ENCODE data around the gene ARID2. TPM values are rescaled to one million over a fixed set of nuclear protein-coding genes. Genes with fewer than 3 reads are reported as not detected.

The ARID2 gene
- total and polyA plus RNA-seq, 7 donors: 2.8 to 17.1 (median 12.5) TPM

DNA sequence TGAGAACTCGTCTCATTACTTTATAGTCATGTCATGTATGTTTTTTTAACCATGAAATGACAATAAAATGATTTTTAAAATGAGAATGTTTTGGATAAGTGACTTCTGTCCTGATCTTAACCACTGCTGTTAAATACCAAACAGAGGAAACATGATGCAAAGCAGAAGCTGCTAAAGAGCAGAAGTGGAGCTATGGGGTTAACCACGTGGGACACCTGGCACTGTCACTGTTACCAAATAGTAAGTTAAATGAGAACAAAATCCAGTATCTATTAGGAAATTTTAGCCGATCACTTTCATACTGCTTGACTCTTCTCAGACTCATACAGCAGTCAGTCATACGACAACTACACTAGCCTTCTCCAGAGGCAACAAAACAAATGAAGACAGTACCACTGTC is 178.4 kb downstream of the ARID2 start:
- H3K4me1 ChIP-seq: no peaks in the 10 kb centered on the region
- no peaks in the 10 kb centered on the region for H3K27me3 ChIP-seq (ENCODE audit: insufficient read depth in 3 of 3, low read length in 2 of 3)
- DNase-seq: no peak
- no peak overlapping the region for H3K4me3 ChIP-seq
- ATAC-seq: no peak
- H3K9me3 ChIP-seq: no peaks in the 10 kb centered on the region
- H3K36me3 ChIP-seq (ENCODE audit: insufficient read depth in 1 of 2, low read depth in 1 of 2): peaks cover 0 to 48% of the 10 kb centered on the region in 2 donors
- no peak overlapping the region for H3K27ac ChIP-seq
- TF ChIP-seq, protein P1, sequence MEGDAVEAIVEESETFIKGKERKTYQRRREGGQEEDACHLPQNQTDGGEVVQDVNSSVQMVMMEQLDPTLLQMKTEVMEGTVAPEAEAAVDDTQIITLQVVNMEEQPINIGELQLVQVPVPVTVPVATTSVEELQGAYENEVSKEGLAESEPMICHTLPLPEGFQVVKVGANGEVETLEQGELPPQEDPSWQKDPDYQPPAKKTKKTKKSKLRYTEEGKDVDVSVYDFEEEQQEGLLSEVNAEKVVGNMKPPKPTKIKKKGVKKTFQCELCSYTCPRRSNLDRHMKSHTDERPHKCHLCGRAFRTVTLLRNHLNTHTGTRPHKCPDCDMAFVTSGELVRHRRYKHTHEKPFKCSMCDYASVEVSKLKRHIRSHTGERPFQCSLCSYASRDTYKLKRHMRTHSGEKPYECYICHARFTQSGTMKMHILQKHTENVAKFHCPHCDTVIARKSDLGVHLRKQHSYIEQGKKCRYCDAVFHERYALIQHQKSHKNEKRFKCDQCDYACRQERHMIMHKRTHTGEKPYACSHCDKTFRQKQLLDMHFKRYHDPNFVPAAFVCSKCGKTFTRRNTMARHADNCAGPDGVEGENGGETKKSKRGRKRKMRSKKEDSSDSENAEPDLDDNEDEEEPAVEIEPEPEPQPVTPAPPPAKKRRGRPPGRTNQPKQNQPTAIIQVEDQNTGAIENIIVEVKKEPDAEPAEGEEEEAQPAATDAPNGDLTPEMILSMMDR (IDR thresholded peaks at IDR 0.05): no peak
- intact Hi-C loops (cut with DNase I): no loop called here
- WGBS, 3 donors: 82 to 88% (median 86%) methylated on average over 4 of the region's 4 CpGs

DNA sequence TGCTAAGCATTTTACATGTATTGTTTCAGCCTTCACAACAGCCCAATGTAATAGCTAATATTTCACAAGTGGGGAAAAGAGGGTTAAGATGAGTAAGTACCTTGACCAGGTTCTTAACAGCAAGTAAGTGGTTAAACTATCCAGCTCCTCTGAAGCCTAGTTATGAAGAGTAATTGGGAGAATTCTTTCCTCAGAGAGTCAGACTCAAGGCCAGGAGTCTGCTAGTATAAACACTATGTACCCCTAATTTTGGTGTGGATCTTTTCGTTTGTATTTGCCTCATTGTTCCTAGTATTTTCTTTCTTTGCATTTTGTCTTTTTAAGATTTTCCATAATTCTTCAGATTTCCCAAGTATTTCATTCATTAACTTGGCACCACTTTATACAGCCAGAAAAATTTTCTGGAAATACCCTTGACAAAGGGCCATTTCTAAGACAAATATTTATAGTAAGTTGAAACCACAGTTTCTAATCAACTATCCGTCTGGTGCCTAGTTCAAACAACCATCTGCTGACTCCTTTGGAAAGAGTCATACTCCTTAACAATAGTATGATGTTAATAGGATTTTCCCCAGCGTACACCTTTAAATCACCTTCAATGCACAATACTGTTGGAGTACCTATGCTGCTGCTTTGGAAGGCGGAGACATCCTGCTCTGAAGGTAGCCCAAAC is 179.7 kb downstream of the ARID2 start:
- intact Hi-C loops (cut with DNase I): no loop called here
- TF ChIP-seq, protein P1 (IDR thresholded peaks at IDR 0.05): no peak
- no peaks in the 10 kb centered on the region for H3K27me3 ChIP-seq (ENCODE audit: insufficient read depth in 3 of 3, low read length in 2 of 3)
- H3K36me3 ChIP-seq (ENCODE audit: insufficient read depth in 1 of 2, low read depth in 1 of 2): peaks cover 0 to 43% of the 10 kb centered on the region in 2 donors
- H3K4me3 ChIP-seq: no peak overlapping the region
- H3K9me3 ChIP-seq: no peaks in the 10 kb centered on the region
- no peaks in the 10 kb centered on the region for H3K4me1 ChIP-seq
- DNase-seq (no peak), ATAC-seq (no peak)
- WGBS, 3 donors: 69 to 75% (median 70%) methylated on average over 4 of the region's 4 CpGs
- H3K27ac ChIP-seq: no peak overlapping the region

DNA sequence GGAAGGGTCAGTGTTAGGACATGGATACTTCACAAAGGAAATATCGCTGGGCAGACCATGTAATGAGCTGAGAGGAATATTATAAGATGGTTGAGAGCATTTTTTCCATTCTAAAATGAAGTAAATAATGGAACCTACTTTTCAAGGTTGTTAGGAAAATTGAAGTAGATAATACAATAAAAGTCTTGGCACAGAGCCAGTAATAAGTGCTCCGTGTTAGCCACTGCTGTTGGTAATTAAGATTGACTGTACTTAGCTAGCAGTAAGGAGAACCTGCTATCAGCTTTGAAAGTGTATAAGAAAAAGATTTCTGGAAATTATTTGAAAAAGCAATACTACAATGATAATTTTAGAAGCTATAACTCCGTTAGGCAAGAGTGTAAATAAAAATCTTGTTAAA is 183.3 kb downstream of the ARID2 start:
- Histone ChIP-seq H3K4me3 (no peak overlapping the region), H3K4me1 (no peaks in the 10 kb centered on the region), H3K36me3 (ENCODE audit: insufficient read depth in 1 of 2, low read depth in 1 of 2) (peaks cover 0 to 20% of the 10 kb centered on the region in 2 donors), H3K27me3 (ENCODE audit: insufficient read depth in 3 of 3, low read length in 2 of 3) (no peaks in the 10 kb centered on the region), H3K27ac (no peak overlapping the region), H3K9me3 (no peaks in the 10 kb centered on the region)
- ATAC-seq (no peak), DNase-seq (no peak)
- intact Hi-C loops (cut with DNase I): no loop called here
- TF ChIP-seq, protein P1 (IDR thresholded peaks at IDR 0.05): no peak
- 54 to 58% (median 57%) methylated on average over 3 of the region's 3 CpGs for WGBS, 3 donors

DNA sequence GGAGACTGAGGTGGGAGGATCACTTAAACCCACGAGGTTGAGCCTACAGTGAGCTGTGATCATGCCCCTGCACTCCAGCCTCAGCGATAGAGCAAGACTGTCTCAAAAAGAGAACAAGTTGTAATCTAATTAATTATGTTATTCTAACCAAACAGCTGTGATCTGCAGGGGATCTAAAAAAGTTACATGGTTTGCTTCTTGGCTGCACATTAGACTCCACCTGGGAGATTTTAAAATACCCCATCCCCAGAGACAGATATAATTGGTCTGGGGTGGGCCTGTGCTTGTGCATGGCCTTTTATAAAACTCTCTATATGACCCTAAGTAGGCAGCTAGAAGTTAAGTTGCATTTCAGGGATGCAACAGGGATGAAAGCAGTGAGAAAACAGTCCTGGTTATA is 184.1 kb downstream of the ARID2 start:
- WGBS, 3 donors: 32 to 45% (median 44%) methylated on average over 2 of the region's 2 CpGs
- H3K27ac ChIP-seq: no peak overlapping the region
- H3K27me3 ChIP-seq (ENCODE audit: insufficient read depth in 3 of 3, low read length in 2 of 3): no peaks in the 10 kb centered on the region
- H3K4me3 ChIP-seq: no peak overlapping the region
- peak in 1 of 4 donors; percentile 14 for ATAC-seq
- H3K9me3 ChIP-seq: no peaks in the 10 kb centered on the region
- H3K4me1 ChIP-seq: no peaks in the 10 kb centered on the region
- TF ChIP-seq, protein P1 (IDR thresholded peaks at IDR 0.05): no peak
- DNase-seq: no peak
- intact Hi-C loops (cut with DNase I): no loop called here
- peaks cover 0 to 20% of the 10 kb centered on the region in 2 donors for H3K36me3 ChIP-seq (ENCODE audit: insufficient read depth in 1 of 2, low read depth in 1 of 2)

DNA sequence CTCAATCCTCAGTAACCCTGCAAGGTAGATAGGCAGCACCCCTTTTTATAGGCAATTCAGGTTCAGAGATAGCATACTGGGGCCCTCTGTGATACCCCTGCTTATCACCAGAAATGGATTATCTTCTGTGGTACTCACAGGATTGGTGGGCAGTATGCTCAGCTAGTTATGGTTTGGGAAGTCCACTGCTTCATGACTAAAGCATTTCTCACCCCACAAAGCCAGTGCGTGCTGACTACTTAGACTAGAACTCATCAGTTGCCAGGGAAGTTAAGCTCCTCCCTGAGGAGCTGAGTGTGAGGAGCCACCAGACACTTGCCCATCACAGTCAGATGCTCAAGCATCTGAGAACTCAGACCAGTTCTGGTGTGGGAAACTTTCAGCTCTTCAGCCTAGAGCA is 184.6 kb downstream of the ARID2 start:
- ATAC-seq: peak; percentile 39 to 75 (median 64)
- TF ChIP-seq, protein P1 (IDR thresholded peaks at IDR 0.05): no peak
- DNase-seq: no peak
- WGBS, 3 donors: 15 to 40% (median 30%) methylated on average over 1 of the region's 1 CpG
- Histone ChIP-seq H3K4me3 (no peak overlapping the region), H3K27ac (no peak overlapping the region), H3K4me1 (no peaks in the 10 kb centered on the region), H3K36me3 (ENCODE audit: insufficient read depth in 1 of 2, low read depth in 1 of 2) (peaks cover 0 to 20% of the 10 kb centered on the region in 2 donors), H3K27me3 (ENCODE audit: insufficient read depth in 3 of 3, low read length in 2 of 3) (no peaks in the 10 kb centered on the region), H3K9me3 (no peaks in the 10 kb centered on the region)
- intact Hi-C loops (cut with DNase I): no loop called here

Measured in psoas muscle (tissue), 8 donors.